Erythroblast (primary cell): ENCODE data around the gene ITGA2B.

Source experiments
- GATA1 ChIP-seq: IDR thresholded peaks from 2 replicates; pipeline ENCODE4 v1.6.1; 2011; ENCODE audit warnings: low read depth, mild to moderate bottlenecking, control low read depth, low read length, moderate library complexity
- POLR2A ChIP-seq: IDR thresholded peaks from 2 replicates; pipeline ENCODE4 v1.6.1; 2011; ENCODE audit warnings: mild to moderate bottlenecking, low read length

DNA sequence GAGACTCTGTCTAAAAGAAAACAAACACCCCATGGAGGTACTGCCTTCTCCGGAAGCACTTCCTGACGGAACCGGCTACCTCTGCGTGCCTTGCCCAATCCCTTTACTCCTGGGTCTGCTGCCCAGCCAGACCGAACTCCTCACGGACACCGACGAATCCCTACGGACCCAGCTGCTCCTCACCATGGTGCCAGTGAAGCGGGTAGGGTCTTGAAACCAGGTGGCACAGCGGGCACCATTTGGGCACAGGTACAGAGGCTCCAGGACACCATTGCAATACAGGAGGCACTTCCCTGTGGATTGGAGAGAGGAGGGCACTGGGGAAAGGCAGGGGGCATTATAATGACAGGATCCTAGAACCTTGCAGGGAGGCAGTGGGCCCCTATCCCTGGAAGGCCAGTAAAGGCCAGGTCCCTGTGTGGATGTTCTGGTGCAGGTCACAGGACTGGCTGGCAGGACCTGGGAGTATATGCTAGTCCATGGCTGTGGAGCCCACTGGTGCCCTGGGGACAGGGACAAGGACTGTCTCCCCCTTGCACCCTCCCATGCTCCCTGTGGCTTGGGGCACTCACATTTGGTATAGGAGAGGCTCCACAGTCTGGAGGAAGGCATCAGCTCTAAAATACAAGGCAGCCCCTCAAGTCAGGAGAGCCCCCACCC is 67.1 kb downstream of the ITGA2B start:
- TF ChIP-seq POLR2A = no peak
- no peak for TF ChIP-seq GATA1
